ENCODE measurements around the gene SCAMP4. TPM values are rescaled to one million over a fixed set of nuclear protein-coding genes. Genes with fewer than 3 reads are reported as not detected.

The SCAMP4 gene
- total and polyA plus RNA-seq, 2 experiments from 2014 or later: 39.4 to 106 TPM

DNA sequence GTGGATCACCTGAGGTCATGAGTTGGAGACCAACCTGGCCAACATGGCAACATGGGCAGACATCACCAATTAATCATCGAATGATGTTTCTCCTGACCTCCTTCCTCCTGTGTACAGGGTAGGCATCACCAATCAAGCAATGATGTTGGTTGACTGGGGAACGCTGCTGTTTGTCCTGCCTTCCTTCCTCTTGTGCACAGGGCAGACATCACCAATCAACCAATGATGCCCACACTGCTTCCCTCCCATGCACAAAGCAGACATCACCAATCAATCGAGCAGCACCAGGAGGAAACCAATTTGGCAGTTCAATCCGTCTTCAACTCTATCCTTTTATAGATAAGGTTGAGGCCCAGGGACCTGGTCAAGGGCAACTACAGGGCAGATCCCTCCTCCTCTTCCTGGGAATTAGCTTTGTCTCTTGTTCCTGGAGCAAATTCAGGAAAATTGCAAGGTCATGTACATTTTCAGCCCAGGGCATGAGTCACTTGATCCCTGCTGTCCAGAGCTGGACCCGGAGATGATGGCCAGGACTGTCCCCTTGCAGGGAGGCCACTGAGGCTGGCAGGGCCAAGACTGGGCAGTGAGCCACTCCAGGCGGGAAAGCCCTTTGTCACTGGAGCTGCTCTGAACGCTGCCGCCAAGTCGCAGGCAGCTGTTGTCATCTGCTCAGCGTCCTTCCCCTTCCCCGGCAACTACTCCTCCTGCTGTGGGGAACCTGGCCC, 30.4 kb downstream of the SCAMP4 start:
- peaks cover 5% of the 10 kb centered on the region; the same call in 1 of the 2 replicates for H3K27me3 ChIP-seq (ENCODE audit: insufficient read depth)
- H3K36me3 ChIP-seq (ENCODE audit: insufficient read depth): no peaks in the 10 kb centered on the region
- H3F3A ChIP-seq (replicated peaks; ENCODE audit: low read depth): peaks cover 10% of the 10 kb centered on the region
- no peak overlapping the region for H3K4me3 ChIP-seq
- TF ChIP-seq EZH2phosphoT487 (IDR thresholded peaks at IDR 0.05; ENCODE audit: unreplicated experiment) (no peak), JUNB (IDR thresholded peaks at IDR 0.05; ENCODE audit: unreplicated experiment) (no peak), STAT1 (IDR thresholded peaks at IDR 0.05; ENCODE audit: unreplicated experiment) (no peak), CTCF (conservative IDR thresholded peaks at IDR 0.05; ENCODE audit: low read depth in 2 of 2) (no peak), CREB1 (CRISPR knock-in tag; IDR thresholded peaks at IDR 0.05; ENCODE audit: low read depth) (no peak), ZNF114 (CRISPR knock-in tag; IDR thresholded peaks at IDR 0.05) (no peak), ZNF462 (CRISPR knock-in tag; IDR thresholded peaks at IDR 0.05) (no peak), NANOG (IDR thresholded peaks at IDR 0.05; ENCODE audit: borderline replicate concordance) (no peak), EZH2 (IDR thresholded peaks at IDR 0.05; ENCODE audit: low read depth, unreplicated experiment) (no peak)
- TF ChIP-seq, protein P1, sequence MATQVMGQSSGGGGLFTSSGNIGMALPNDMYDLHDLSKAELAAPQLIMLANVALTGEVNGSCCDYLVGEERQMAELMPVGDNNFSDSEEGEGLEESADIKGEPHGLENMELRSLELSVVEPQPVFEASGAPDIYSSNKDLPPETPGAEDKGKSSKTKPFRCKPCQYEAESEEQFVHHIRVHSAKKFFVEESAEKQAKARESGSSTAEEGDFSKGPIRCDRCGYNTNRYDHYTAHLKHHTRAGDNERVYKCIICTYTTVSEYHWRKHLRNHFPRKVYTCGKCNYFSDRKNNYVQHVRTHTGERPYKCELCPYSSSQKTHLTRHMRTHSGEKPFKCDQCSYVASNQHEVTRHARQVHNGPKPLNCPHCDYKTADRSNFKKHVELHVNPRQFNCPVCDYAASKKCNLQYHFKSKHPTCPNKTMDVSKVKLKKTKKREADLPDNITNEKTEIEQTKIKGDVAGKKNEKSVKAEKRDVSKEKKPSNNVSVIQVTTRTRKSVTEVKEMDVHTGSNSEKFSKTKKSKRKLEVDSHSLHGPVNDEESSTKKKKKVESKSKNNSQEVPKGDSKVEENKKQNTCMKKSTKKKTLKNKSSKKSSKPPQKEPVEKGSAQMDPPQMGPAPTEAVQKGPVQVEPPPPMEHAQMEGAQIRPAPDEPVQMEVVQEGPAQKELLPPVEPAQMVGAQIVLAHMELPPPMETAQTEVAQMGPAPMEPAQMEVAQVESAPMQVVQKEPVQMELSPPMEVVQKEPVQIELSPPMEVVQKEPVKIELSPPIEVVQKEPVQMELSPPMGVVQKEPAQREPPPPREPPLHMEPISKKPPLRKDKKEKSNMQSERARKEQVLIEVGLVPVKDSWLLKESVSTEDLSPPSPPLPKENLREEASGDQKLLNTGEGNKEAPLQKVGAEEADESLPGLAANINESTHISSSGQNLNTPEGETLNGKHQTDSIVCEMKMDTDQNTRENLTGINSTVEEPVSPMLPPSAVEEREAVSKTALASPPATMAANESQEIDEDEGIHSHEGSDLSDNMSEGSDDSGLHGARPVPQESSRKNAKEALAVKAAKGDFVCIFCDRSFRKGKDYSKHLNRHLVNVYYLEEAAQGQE (IDR thresholded peaks at IDR 0.05; ENCODE audit: unreplicated experiment): no peak
- TF ChIP-seq, protein P2, sequence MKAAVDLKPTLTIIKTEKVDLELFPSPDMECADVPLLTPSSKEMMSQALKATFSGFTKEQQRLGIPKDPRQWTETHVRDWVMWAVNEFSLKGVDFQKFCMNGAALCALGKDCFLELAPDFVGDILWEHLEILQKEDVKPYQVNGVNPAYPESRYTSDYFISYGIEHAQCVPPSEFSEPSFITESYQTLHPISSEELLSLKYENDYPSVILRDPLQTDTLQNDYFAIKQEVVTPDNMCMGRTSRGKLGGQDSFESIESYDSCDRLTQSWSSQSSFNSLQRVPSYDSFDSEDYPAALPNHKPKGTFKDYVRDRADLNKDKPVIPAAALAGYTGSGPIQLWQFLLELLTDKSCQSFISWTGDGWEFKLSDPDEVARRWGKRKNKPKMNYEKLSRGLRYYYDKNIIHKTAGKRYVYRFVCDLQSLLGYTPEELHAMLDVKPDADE (IDR thresholded peaks at IDR 0.05): no peak
- no peak overlapping the region for H3K4me2 ChIP-seq
- no peak overlapping the region for H3K27ac ChIP-seq (ENCODE audit: low read depth)
- Mint-ChIP-seq H3K9me3 (peaks cover 19% of the 10 kb centered on the region), H3K36me3 (ENCODE audit: low read depth) (peaks cover 7% of the 10 kb centered on the region; the same call in 2 of the 3 replicates), H3K4me3 (no peak overlapping the region; the same call in 2 of the 3 replicates), H3K27me3 (ENCODE audit: insufficient read depth, low read depth, poor library complexity) (peaks cover 25% of the 10 kb centered on the region), H3K4me1 (peaks cover 6% of the 10 kb centered on the region), H3K27ac (no peak overlapping the region)
- H2AFZ ChIP-seq: no peak overlapping the region
- peak; percentile 63 for DNase-seq (ENCODE audit: low spot score)
- ATAC-seq: peak; percentile 21; the same call in 2 of the 3 replicates
- H3K4me1 ChIP-seq (ENCODE audit: insufficient read depth): peaks cover 8% of the 10 kb centered on the region; the same call in 1 of the 2 replicates
- no peaks in the 10 kb centered on the region; the same call in 1 of the 2 replicates for H4K20me1 ChIP-seq (replicated peaks; ENCODE audit: insufficient read depth)
- no peaks in the 10 kb centered on the region for H3K9me2 ChIP-seq (ENCODE audit: insufficient read depth)
- no peaks in the 10 kb centered on the region for H3K79me2 ChIP-seq (replicated peaks; ENCODE audit: insufficient read depth)

All from GM23338 (cell line).